ENCODE measurements around the gene ANKRD63.

The ANKRD63 gene

DNA sequence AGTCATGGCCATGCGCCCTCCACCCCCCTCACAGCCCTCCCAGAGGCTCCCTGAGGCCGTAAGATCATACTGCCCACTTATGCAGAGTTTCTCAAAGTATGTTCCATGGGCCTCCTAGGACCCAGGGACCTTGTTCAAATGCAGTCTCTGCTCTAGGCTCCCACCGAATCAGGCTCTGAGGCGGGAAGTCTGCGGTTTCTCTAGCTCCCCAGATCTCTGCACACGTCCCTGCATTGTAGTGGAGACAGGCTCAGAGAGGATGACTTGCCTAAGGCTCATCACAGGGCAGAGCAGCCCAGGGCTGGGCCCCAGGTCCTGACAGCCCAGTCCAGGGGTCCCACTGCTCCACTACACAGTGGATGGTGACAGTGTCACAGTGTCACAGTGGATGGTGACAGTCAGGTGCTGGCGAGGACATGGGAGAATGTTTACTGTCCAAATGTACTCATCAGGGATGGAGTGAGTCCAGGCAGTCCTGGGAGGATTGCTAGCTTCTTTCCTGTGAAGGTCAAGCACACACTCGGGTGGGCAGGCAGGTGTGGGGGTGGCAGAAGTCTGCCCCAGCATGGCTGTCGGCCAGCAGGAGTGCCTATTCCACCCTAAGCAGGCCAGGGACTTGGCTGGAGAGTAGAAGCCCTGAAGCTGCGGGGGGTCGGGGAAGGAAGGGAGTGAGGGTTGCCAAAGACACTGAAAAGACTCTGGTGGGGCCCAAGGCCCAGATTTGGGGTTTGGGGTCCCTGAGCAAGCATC, 12.4 kb downstream of the ANKRD63 start:
- no peak for DNase-seq
- in situ Hi-C loops (cut with HindIII; ENCODE audit: low pct_ligation_motif_present, low pct_unique_long_range_greater_than_20kb, low sequenced_read_pairs), result loop anchor here (10.0 kb wide), 1 partner anchor 46 kb away; no protein-coding TSS in a partner anchor

DNA sequence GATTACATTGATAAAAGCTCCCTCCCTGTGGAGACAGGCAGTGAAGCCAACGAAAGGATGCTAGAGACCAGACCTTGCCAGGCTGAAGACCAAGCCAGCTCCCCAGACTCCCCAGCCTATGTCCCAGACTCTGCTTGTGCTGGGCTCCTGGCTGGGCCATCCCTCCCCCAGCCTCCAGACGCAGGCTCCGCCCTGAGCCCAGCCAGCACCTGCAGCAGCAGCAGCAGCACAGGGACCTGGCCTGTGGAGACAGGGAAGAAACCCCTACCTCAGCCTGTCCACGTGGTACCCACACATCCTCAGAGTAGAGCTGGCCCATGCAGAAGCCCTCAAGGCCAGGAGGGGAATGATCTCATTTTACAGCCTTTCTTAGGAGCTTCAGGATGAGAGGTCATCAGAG, 13.3 kb downstream of the ANKRD63 start:
- DNase-seq, result no peak
- in situ Hi-C loops (cut with HindIII; ENCODE audit: low pct_ligation_motif_present, low pct_unique_long_range_greater_than_20kb, low sequenced_read_pairs), result loop anchor here (10.0 kb wide), 1 partner anchor 45 kb away; no protein-coding TSS in a partner anchor

DNA sequence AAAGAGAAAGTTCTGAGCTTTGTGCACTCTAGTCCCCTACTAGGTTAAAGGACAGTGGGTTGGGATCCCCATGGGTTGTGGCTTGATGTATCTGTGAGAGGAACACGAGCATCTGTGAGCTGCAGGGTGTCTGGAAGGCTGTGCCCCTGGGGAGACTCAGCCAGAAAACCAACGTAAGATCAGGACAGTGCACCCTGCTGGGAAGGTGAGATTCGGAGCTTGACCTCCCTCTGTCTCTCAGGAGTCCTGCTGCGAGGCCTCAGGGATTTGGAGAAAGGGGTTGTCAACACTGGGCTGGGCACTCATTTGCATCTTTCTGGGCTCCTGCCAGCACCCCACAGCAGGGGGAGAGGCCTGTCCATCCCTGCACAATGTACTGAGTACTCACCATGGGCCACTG, 15.2 kb downstream of the ANKRD63 start:
- in situ Hi-C loops (cut with HindIII; ENCODE audit: low pct_ligation_motif_present, low pct_unique_long_range_greater_than_20kb, low sequenced_read_pairs), result no loop called here
- no peak for DNase-seq

DNA sequence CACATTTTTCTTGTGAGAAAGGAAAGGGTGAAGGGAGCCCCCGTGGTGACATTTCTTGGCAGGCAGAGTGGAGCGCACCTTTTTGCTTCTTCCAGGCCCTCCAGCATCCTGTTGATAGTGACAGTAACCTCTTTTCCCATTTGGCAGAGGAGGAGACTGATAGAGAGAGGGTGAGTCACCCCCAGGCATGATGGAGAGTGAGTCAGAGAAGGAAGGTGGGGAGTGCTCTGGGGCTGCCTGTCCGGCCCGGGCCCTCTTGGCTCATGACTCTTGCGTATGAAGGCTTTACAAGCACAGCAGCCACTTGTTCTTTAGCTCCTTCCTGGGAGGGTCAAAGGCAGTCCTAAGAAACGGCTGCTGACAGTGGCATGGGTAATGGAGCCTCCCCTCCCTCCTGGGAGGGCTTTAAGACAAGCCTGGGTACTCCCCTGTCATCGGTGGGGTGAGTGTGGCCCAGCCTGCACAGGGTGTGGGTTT, 16.0 kb downstream of the ANKRD63 start:
- in situ Hi-C loops (cut with HindIII; ENCODE audit: low pct_ligation_motif_present, low pct_unique_long_range_greater_than_20kb, low sequenced_read_pairs), result no loop called here
- peak; percentile 89 for DNase-seq

DNA sequence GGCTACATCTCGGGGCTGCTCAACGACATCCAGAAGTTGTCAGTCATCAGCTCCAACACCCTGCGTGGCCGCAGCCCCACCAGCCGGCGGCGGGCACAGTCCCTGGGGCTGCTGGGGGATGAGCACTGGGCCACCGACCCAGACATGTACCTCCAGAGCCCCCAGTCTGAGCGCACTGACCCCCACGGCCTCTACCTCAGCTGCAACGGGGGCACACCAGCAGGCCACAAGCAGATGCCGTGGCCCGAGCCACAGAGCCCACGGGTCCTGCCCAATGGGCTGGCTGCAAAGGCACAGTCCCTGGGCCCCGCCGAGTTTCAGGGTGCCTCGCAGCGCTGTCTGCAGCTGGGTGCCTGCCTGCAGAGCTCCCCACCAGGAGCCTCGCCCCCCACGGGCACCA, 17.0 kb downstream of the ANKRD63 start:
- no peak for DNase-seq
- in situ Hi-C loops (cut with HindIII; ENCODE audit: low pct_ligation_motif_present, low pct_unique_long_range_greater_than_20kb, low sequenced_read_pairs), result no loop called here

DNA sequence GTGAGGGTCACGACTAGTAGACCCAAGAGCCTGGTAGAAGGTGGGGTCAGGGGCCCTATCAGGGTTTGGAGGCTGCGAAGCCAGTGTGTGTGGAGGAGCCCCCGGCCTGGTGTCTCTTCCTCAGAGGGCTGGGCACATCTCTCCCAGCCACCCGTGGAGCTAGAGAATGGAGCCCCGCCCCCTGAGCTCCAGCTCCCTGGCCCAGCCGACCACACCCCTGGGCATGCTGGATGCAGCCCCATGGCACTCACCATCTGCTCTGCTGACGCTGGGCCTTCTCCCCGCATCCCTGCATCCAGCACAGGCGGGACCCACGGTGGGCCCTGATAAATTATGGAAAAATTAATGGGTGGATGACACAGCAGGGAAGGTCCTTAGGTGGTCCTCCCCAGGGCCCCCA, 17.5 kb downstream of the ANKRD63 start:
- DNase-seq, result no peak
- in situ Hi-C loops (cut with HindIII; ENCODE audit: low pct_ligation_motif_present, low pct_unique_long_range_greater_than_20kb, low sequenced_read_pairs), result no loop called here

DNA sequence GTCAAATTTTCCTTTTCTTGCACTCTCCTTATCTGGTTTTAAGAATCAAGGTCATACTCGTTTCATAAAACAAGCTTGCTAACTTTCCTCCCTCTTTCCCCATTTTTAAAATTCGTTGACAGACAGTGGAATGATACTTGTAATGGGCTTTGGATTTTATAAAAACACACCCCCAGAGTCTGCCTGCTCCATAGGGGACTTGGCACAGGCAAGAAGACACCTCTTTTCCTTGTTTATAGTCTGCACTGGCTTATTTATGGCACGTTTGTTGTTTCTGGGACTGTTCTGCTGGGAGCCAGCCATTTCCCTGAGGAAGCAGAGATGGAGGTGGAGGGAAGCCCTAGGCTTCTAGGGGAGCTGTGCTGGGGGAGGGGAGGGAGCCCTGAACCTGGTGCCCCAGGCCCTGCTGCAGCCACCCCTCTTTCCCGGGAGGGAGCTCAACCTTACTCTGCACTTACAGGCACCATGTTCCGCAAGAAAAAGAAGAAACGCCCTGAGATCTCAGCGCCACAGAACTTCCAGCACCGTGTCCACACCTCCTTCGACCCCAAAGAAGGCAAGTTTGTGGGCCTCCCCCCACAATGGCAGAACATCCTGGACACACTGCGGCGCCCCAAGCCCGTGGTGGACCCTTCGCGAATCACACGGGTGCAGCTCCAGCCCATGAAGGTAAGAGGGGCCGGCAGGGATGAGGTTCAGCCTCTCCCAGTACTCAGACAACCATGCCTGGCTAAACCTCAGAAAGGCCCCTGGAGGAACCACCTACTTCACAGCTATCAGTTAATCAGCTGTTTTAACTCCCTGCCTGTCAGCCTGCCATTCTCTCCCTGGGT, 18.3 kb downstream of the ANKRD63 start:
- DNase-seq, result no peak
- in situ Hi-C loops (cut with HindIII; ENCODE audit: low pct_ligation_motif_present, low pct_unique_long_range_greater_than_20kb, low sequenced_read_pairs), result no loop called here

DNA sequence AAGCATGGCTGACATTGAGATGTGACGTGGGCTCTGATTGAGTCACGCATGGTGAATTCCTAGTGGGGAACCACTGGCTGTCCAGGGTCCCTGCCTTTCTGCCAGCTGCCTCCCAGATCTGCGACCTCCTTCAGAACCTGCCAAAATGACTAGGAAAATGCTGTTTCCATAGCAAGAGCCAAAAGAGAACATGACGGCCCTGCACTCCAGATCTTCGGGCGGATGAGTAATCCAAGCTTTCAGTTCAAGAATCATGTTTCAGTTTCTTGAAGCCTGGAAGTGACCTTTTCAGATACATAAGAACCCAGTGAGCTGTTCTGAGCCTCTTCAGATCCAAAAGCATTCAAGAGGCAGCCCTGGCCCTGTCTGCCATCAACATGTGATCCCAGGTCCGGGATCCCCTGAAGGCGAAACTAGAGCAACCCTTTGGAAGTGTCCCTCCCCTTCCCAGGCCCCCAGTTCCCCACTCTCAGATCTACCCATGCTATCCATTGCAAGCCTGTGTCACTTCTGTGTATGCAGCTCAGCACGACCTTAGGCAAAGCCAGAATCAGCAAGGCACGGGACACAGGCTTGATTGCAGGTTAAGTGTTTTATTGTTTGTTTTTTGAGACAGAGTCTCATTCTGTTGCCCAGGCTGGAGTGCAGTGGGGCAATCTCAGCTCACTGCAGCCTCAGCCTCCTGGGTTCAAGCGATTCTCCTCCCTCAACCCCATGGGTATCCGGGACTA, 19.7 kb downstream of the ANKRD63 start:
- DNase-seq, result no peak
- in situ Hi-C loops (cut with HindIII; ENCODE audit: low pct_ligation_motif_present, low pct_unique_long_range_greater_than_20kb, low sequenced_read_pairs), result no loop called here

DNA sequence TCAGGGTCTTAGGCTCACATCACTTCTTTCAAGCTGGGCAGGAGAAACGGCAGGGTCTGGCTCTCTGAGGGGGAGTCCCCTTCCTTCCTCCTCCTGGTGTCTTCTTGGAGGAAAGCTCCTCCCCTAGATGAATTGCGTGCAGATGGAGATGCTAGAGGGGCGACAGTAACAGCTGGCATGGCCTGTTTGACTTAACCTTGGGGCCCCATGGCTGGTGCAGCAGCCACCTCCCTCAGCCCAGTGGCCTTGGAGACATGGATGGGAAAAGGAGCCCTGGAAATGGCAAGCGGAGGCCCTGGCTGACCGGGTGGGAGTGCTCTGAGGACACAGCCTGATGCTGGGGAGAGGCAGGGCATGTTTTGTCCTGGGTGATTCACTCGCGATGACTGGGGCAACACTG, 23.8 kb downstream of the ANKRD63 start:
- in situ Hi-C loops (cut with HindIII; ENCODE audit: low pct_ligation_motif_present, low pct_unique_long_range_greater_than_20kb, low sequenced_read_pairs), result no loop called here

DNA sequence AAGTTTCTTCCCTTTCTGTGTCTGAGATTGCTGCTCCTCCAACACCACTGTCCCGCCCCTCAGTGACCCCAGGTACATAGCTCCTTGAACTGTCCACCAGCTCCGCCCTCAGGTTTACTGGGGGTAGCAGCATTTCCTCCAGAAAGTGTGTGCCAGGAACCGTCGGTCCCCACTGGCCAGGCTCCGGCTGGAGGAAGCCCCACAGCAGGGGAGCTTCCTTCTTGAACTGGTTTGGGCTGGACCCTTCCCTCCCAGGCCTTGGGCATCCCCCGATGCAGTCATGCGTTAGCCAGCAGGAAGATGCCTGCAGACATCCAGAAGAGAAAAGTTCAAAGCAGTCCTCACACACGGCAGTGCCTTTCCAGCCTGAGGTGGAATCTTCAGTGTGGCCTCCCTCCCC, 24.3 kb downstream of the ANKRD63 start:
- no peak for DNase-seq
- in situ Hi-C loops (cut with HindIII; ENCODE audit: low pct_ligation_motif_present, low pct_unique_long_range_greater_than_20kb, low sequenced_read_pairs), result no loop called here

More for the DNA sequence above, 23.8 kb downstream of the ANKRD63 start:
- DNase-seq, result no peak

DNA sequence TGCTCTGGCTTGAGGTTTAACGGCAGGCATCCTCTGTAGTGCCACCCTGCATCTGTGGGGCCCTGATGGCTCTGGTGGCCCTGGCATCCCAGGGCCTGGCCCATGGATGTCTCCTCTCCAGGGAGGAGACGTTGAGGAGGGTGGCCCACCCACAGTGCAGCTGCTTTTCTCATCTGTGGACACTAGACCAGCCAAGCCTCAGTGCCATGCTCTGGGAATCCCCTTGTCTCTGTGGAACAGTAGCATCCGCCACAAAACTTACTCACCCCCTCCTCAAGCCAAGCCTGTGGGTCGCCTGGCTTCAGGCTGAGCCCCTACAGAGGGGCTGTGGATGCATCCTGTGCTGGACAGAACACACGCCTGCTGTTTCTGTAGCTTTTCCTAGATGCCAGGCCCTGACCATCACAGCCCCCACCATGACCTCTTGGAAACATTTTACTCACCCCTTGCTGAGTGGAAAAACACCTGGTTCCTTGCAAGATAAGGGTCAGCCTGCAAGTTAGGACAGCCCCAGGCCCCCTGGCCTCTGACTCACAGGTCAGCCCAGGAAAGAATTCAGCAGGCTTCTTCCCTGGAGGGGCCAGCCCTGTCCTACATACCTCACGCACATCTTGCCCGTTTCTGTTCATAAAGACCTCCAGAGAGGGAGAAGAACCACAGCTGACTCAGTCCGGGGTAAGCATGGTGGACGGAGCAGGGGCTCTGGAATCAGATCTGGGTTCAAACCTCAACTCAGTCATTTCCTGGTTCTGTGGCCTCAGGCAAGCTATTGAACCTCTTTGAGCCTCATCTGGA, 25.0 kb downstream of the ANKRD63 start:
- no peak for DNase-seq
- in situ Hi-C loops (cut with HindIII; ENCODE audit: low pct_ligation_motif_present, low pct_unique_long_range_greater_than_20kb, low sequenced_read_pairs), result no loop called here

DNA sequence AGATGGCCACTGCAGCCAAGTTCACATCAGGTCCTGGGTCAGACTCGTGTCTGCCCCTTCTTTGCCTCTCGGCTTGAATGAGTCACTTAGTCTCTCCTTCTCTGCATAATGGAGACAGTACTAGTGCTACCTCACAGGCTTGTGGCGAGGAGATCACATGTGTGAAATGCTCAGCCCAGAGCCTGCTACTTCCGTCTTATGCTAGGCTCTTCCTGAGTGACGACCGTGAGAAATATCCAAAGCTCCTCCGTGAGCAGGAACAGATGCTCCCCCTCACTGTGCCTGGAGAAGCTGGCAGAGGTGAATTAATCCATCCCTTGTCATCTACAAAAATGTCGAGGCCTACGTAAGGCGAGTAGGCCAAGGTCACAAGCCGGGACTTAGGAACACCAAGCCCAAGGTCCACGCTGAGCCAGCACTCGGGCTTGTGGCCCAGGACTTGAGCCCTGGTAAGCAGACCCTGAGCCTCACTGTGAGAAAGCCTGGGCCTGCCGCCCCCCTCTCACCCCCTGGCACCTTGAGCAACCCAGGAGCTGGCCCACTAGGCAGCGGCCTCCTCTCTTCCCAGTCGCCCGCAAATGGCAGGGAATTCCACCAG, 26.1 kb downstream of the ANKRD63 start:
- no peak for DNase-seq
- in situ Hi-C loops (cut with HindIII; ENCODE audit: low pct_ligation_motif_present, low pct_unique_long_range_greater_than_20kb, low sequenced_read_pairs), result no loop called here

DNA sequence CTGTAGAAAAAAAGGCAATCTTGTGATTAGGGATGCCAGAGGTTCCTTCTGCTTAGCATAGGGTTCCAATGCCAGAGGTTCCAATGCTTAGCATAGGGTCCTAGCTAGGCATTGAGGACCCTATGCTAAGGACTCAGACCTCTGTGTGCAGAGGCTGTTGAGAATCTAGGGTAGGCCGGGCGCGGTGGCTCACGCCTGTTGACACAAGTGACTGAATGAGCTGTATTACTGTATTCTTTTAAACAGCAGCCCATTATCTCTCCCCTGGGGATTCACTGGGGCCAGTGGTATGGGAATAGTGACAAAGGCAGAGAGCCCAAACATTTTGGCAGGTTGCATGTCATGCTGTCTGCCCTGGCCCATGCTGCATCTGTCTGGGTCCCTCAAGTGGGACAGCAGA, 27.8 kb downstream of the ANKRD63 start:
- DNase-seq, result no peak
- in situ Hi-C loops (cut with HindIII; ENCODE audit: low pct_ligation_motif_present, low pct_unique_long_range_greater_than_20kb, low sequenced_read_pairs), result no loop called here

DNA sequence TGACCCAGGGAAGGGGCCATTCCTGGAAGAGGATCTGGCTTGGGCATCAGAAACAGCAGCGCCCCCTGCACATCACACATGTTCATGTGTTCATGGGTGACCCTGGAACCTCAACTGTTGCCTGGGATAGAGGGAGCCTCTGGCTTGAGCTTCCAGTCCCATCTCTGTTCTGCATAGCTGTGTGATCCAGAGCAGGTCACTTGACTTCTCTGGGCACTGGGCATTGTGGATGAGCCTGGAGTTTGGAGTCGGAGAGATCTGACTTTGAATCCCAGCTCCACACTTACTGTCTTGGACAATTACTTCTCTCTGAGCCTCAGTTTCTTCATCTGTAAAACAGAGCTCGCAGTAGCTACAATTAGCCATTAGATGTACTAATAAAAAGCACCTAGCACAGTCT, 28.4 kb downstream of the ANKRD63 start:
- in situ Hi-C loops (cut with HindIII; ENCODE audit: low pct_ligation_motif_present, low pct_unique_long_range_greater_than_20kb, low sequenced_read_pairs), result no loop called here
- no peak for DNase-seq

DNA sequence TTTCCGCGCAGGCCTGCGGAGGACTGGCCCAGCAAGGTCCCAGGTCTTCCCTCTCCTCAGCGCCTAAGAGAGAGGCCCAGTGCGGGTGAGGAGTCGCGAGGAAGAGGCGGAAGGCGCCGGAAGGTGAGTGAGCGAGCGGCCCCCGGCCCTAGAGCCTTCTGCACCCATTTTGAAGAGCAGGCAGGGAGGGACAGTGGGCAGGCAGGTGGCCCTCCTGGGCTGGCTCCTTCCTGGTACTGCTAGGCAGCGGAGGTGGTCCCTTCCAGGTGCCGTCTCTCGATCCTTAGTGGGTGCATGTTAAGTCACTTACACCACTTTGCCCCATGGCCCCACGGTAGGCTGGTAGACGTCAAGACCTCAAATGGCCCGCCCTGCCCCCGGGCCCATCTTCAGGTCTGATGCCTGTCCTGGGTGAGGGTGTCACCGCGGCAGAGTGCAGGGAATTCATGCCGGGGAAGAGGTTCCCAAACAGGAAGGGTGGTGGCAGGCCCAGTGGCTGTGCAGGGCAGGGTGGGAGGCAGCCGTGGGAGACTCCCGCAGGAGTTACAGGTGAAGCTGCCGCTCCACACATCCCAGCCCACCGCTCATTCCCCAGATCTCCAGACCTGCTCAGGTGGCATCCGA, 29.6 kb downstream of the ANKRD63 start:
- in situ Hi-C loops (cut with HindIII; ENCODE audit: low pct_ligation_motif_present, low pct_unique_long_range_greater_than_20kb, low sequenced_read_pairs), result no loop called here
- no peak for DNase-seq

DNA sequence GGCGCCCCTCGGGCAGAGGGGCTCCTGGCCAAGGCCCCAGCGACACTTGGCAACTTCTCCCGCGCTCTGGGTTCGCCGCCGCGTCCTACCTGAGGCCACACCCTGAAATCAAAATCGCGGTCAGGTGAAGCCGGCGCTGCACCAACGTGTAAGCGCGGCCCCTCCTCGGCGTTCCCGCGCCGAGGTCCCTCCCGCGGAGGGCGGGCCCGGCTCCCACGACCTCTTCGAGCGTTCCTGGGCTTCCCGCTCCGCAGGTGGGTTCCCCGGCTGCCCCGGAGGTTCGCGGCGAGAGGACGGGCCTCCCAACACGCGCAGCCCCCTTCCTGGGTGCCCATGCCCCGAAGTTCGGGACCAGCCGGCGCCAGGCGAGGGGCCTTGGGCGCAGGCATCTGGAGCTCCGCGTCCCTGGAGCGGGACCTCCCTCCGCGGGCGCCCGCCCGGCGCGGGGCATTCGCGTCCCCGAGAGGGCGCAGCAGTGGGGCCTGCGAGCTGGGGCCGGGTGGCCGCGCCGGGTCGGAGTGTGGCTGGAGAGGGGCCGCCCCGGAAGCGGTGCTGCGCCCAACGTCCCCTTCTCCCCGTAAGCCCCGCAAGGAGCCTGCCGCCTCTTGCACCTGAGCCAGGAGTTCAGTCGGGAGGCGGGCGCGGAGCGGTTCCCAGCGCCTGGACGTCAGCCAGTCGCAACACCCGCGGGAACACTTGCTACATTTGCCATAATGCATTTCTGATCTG, 30.3 kb downstream of the ANKRD63 start:
- DNase-seq, result peak; percentile 9
- in situ Hi-C loops (cut with HindIII; ENCODE audit: low pct_ligation_motif_present, low pct_unique_long_range_greater_than_20kb, low sequenced_read_pairs), result no loop called here

DNA sequence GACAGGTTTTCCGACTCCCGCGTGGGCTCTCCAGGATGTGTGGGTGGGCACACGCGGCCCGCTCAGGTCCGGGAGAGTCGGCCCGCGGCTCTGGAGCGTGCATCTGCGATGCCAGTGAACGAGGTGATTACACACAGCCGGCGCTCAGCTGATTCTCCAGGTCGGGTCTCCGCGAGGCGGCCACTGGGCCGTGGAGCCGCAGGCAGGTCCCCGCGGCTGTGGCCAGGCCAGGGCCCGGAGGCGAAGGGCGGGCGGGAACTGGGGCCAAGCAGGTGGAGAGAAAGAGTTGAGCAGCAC, 30.8 kb downstream of the ANKRD63 start:
- no peak for DNase-seq
- in situ Hi-C loops (cut with HindIII; ENCODE audit: low pct_ligation_motif_present, low pct_unique_long_range_greater_than_20kb, low sequenced_read_pairs), result no loop called here
